Measurements from ENCODE around the gene SLC22A1. TPM values are rescaled to one million over a fixed set of nuclear protein-coding genes. Genes with fewer than 3 reads are reported as not detected.

The SLC22A1 gene
- total RNA-seq, 1 donor from 2014 or later = 2.2 TPM

DNA sequence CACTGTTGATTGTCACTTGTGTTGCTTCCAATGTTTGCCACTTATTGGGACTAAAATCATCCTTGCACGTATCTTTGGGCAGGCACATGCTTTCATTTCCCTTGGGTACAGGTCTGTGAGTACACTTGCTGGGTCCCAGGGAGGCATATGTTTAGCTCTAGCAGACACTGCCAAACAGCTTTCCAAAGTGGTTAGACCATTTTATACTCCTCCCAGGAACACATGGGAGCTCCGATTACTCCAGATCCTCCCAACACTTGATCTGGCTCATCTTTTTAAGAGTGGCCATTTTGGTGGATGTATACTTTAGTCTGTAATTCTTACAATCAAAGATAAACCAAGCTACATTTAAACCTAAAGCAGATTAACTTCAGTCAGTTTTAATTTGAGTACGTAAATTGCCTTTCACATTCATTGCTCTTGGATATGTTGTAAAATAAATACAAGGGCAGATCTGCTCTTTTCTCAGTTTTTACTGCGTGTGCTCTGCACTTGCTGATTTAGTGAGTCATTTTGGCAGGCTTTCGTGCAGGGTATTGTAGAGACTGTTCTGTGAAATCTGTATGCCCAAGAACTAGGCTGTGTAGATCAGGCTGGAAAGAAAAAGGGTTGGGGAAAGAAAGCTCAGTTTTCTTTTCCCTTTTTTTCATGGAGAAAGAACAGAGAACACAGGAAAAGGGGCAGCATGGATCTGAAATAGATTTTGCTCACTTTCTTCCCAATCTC lies 19.5 kb downstream of the SLC22A1 start:
- DNase-seq = no peak
- H3K4me3 Mint-ChIP-seq (ENCODE audit: unreplicated experiment) = no peak overlapping the region
- H3K27ac Mint-ChIP-seq (ENCODE audit: unreplicated experiment) = no peak overlapping the region
- H3K9me3 Mint-ChIP-seq (ENCODE audit: unreplicated experiment) = peaks cover 4% of the 10 kb centered on the region
- peaks cover 14% of the 10 kb centered on the region for H3K36me3 Mint-ChIP-seq (ENCODE audit: unreplicated experiment)
- no peaks in the 10 kb centered on the region for H3K4me1 Mint-ChIP-seq (ENCODE audit: low read depth, unreplicated experiment)
- TF ChIP-seq, protein P1, sequence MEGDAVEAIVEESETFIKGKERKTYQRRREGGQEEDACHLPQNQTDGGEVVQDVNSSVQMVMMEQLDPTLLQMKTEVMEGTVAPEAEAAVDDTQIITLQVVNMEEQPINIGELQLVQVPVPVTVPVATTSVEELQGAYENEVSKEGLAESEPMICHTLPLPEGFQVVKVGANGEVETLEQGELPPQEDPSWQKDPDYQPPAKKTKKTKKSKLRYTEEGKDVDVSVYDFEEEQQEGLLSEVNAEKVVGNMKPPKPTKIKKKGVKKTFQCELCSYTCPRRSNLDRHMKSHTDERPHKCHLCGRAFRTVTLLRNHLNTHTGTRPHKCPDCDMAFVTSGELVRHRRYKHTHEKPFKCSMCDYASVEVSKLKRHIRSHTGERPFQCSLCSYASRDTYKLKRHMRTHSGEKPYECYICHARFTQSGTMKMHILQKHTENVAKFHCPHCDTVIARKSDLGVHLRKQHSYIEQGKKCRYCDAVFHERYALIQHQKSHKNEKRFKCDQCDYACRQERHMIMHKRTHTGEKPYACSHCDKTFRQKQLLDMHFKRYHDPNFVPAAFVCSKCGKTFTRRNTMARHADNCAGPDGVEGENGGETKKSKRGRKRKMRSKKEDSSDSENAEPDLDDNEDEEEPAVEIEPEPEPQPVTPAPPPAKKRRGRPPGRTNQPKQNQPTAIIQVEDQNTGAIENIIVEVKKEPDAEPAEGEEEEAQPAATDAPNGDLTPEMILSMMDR (IDR thresholded peaks at IDR 0.05; ENCODE audit: partially characterized antibody, unreplicated experiment) = no peak
- H3K27me3 Mint-ChIP-seq (ENCODE audit: unreplicated experiment) = peaks cover 3% of the 10 kb centered on the region

DNA sequence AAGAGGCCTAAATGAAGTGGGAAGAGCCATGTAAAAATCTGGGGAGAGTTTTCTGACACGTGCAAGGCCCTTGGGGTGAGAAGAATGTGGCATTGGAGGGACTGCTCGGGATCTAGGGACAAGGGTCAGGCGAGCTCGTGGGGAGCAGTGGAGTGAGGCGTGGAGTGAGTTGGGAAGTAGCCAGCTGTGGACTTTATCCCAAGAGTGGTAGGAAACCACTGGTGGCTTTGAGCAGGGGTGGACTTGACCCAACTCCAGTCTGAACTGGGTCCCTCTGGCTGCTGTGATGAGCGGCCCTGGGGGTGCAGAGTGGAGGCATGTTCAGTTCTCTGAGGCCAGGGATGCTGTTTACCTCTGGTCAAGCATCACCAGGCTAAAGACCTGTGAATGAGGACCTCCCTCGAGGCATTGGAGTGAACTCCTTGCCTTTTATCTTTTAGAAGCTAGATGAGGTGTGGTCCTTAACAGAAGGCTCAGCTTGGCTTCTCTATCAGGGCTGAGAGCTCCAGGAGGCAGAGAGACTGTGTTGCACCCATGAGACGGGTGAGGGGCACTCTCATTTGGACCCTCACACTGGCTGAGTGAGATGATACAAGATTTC lies 20.6 kb downstream of the SLC22A1 start:
- DNase-seq = no peak
- Mint-ChIP-seq H3K27me3 (ENCODE audit: unreplicated experiment) (peaks cover 3% of the 10 kb centered on the region), H3K27ac (ENCODE audit: unreplicated experiment) (no peak overlapping the region), H3K36me3 (ENCODE audit: unreplicated experiment) (peaks cover 14% of the 10 kb centered on the region), H3K4me1 (ENCODE audit: low read depth, unreplicated experiment) (no peaks in the 10 kb centered on the region), H3K9me3 (ENCODE audit: unreplicated experiment) (peaks cover 4% of the 10 kb centered on the region), H3K4me3 (ENCODE audit: unreplicated experiment) (peak overlapping the region; percentile 42)
- TF ChIP-seq, protein P1 (IDR thresholded peaks at IDR 0.05; ENCODE audit: partially characterized antibody, unreplicated experiment) = no peak

DNA sequence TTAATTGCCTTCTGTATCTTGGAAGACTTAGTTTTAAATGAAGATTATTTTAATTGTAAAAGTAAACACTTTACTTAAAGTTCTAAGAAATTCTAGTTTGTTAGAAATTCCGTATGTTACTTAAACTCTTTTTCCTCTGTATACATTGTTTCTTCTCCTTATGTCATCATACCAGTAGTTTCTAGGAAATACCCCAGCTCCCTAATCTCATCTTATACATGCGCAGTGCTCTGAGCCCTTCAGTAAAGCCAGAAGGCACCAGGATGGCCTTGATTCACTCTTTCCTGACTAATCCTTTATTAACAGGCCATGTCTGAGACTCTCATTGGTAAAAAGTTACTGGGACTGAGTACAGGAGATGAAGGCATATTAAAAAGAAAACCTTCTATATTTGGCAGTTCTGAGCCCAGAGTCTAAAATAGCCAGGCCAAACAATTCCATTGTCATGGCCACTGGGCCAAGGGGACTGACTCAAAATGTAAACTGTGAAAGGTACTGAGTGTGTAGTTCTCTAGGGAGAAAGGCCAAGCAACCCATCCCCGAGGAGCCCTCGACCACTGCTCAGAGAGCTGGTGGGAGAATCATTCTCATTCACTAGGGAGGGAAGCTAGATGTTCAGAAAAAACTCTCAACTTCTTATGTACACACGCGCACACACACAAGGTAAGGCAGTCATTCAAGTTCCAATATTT lies 25.0 kb downstream of the SLC22A1 start:
- H3K27ac Mint-ChIP-seq (ENCODE audit: unreplicated experiment) = no peak overlapping the region
- H3K4me3 Mint-ChIP-seq (ENCODE audit: unreplicated experiment) = no peak overlapping the region
- peaks cover 2% of the 10 kb centered on the region for H3K9me3 Mint-ChIP-seq (ENCODE audit: unreplicated experiment)
- TF ChIP-seq, protein P1 (IDR thresholded peaks at IDR 0.05; ENCODE audit: partially characterized antibody, unreplicated experiment) = no peak
- DNase-seq = no peak
- peaks cover 20% of the 10 kb centered on the region for H3K36me3 Mint-ChIP-seq (ENCODE audit: unreplicated experiment)
- no peaks in the 10 kb centered on the region for H3K4me1 Mint-ChIP-seq (ENCODE audit: low read depth, unreplicated experiment)
- H3K27me3 Mint-ChIP-seq (ENCODE audit: unreplicated experiment) = peaks cover 2% of the 10 kb centered on the region

DNA sequence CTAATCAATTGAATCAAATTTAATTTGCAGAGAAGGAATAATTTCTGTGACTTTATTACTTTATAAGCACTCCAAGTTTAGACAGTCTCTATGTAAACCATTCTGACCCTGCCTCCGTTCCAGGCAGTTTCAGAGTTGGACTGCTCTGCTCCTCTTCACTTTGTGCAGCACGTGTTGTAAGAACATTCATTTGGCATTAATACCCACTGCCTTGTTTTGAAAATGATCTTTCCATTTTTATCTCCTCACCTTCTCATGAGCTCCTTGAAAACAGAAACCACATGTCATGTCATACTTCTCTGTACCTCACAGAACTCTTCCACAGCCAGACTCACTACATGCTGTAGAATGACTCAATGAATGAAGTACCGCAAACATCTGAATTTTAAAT lies 25.5 kb downstream of the SLC22A1 start:
- Mint-ChIP-seq H3K4me1 (ENCODE audit: low read depth, unreplicated experiment) (no peaks in the 10 kb centered on the region), H3K36me3 (ENCODE audit: unreplicated experiment) (peaks cover 17% of the 10 kb centered on the region), H3K27ac (ENCODE audit: unreplicated experiment) (no peak overlapping the region), H3K9me3 (ENCODE audit: unreplicated experiment) (peaks cover 2% of the 10 kb centered on the region), H3K4me3 (ENCODE audit: unreplicated experiment) (no peak overlapping the region), H3K27me3 (ENCODE audit: unreplicated experiment) (peaks cover 2% of the 10 kb centered on the region)
- TF ChIP-seq, protein P1 (IDR thresholded peaks at IDR 0.05; ENCODE audit: partially characterized antibody, unreplicated experiment) = no peak
- DNase-seq = no peak

DNA sequence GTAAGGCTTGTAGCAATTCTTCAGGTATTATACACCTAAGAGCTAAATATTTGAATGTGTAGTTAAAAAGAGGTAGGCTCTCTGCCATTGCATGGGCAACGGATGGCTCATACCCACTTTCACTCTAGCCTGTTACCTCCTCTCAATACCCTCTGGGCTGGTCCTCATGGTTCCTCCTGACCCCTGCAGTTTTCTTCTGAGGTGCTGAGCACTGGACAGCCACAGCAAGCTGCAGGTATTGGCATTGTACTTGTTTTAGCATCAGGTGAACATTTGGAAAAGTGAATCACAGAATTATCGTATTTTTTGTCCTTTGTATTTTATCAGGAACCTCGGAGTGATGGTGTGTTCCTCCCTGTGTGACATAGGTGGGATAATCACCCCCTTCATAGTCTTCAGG lies 32.9 kb downstream of the SLC22A1 start:
- TF ChIP-seq, protein P1 (IDR thresholded peaks at IDR 0.05; ENCODE audit: partially characterized antibody, unreplicated experiment) = no peak
- H3K36me3 Mint-ChIP-seq (ENCODE audit: unreplicated experiment) = peaks cover 9% of the 10 kb centered on the region
- H3K4me1 Mint-ChIP-seq (ENCODE audit: low read depth, unreplicated experiment) = no peaks in the 10 kb centered on the region
- no peaks in the 10 kb centered on the region for H3K9me3 Mint-ChIP-seq (ENCODE audit: unreplicated experiment)
- H3K27me3 Mint-ChIP-seq (ENCODE audit: unreplicated experiment) = peaks cover 4% of the 10 kb centered on the region
- H3K27ac Mint-ChIP-seq (ENCODE audit: unreplicated experiment) = no peak overlapping the region
- H3K4me3 Mint-ChIP-seq (ENCODE audit: unreplicated experiment) = no peak overlapping the region
- DNase-seq = no peak
